Hematopoietic multipotent progenitor cell treated with erythropoietin and hydrocortisone succinate and interleukin-3 and kit ligand, for 17 days (in vitro differentiated cells): ENCODE measurements around the gene SPEM3.
"Not testable (repeated sequence)": the region's sequence is repeated elsewhere in the genome, so short reads cannot be mapped to it uniquely, and the experiment has no call there.

Experiments used
- DNase-seq: peaks from one replicate; pipeline ENCODE4 v3.0.0-alpha.2; 2015; ENCODE audit warnings: low spot score

The SPEM3 gene

DNA sequence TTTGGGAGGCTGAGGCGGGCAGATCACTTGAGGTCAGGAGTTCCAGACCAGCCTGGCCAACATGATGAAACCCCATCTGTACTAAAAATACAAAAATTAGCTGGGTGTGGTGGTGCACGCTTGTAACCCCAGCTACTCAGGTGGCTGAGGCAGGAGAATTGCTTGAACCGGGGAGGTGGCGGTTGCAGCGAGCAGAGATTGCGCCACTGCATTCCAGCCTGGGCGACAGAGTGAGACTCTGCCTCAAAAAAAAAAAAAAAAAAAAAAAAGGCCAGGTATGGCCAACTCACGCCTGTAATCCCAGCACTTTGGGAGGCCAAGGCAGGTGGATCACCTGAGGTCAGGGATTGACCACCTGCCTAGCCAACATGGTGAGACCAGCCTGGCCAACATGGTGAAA lies 46.1 kb downstream of the SPEM3 start:
- not testable (repeated sequence) for DNase-seq

DNA sequence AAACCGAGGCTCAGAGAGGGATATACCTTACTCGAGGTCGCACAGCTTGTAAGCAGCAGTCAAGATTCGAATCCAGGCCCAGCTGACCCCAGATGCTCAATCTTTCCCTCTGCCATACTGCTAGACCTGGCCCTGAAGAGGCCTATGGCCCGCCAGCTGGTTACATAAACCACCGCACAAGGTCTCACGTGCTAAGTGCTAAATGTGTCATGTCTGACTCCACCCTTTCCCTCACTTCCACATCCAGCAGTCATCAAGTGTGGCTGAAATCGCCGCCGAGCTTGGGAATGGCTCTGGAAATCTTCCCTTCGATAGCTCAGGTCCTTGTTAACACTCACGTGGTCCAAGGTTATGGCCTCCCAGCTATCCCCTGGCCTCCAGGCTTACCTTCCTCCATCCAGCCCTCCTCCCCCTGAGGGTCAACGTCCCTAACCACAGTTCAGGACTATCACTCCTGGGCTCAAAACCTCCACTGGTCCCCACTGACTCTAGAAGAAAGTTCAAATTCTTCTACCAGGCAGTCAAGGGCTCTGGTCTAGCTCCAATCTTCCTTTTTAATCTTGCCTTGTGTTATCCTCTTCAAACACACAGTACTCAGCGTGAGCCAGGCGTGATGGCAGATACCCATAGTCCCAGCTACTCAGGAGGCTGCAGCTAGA lies 47.2 kb downstream of the SPEM3 start:
- DNase-seq: peak; percentile 78

DNA sequence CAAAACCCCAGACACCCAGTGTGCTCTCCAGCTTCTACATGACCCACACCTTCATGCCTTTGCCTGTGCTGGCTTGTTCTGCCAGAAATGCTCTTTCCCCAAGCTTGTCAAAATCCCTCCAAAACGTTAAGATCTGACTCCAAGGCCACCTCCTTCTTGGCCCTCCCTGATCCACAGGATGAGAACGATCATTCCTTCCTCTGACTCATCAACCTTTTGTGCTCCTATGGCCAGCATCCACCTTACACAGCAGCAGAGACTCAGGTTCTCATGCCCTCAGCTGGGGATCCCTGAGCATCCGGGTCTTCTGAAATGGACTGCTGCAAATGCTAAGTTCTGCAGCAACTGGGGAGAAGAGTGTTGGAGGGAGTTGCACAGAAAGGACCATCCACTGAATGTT lies 47.8 kb downstream of the SPEM3 start:
- peak; percentile 50 for DNase-seq

DNA sequence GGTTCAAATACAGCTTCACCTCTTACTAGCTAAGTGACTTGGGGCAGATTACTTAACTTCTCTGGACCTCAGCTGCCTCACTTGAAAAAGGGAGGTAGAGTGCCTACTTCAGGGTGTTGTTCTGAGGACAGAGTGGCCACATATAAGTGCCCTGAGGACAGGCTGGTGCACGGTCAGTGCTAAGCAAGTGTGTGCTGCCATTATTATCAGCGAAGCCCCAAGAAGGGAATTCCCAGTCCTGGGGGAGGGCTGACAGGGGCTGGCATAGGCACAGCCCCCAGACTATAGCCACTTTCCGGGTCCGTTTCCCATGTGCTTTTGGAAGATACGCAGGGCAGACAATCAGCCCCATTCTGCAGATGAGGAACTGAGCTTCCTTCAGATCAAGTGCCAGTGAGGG lies 48.3 kb downstream of the SPEM3 start:
- no peak for DNase-seq

DNA sequence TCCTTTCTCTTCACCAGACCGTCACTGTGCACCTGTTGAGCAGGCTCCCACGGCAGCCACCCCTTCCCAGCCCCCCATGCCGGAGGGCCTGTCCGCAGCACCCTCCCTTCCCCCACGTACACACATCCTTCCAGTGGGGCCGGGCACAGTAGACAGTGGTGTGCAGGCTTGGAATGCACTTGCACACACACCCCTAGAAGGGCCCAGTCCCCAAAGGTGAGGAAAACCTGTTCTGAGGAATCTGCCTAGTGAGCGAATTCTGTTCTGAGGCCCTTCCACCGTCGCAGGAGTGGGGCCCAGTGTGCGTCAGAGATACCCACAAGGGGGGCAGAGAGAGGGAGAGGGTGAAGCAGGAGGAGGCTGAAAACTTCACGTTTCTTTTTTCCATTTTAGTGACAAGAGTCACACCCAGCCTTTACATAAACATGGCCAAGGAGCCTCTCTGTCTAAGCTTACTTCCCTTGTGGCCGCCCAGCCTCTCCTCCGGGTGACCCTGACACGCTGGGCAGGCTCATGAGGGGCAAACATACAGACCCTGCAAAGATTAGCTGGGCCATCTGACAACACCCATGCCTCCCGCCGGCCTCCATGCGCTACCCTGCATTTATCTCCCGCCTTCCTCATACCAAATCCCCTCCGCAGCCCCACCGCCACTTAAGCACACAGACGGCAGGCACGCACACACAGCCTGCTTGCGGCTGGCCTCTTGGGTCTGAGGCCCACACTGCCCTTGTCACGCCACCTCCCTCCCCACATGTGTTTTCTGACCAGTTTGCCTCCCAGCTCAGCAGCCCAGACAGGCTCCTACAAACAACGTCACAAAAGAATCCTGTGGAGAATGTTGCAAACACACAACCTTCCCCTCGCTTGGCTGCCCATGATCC lies 49.0 kb downstream of the SPEM3 start:
- peak; percentile 29 for DNase-seq

DNA sequence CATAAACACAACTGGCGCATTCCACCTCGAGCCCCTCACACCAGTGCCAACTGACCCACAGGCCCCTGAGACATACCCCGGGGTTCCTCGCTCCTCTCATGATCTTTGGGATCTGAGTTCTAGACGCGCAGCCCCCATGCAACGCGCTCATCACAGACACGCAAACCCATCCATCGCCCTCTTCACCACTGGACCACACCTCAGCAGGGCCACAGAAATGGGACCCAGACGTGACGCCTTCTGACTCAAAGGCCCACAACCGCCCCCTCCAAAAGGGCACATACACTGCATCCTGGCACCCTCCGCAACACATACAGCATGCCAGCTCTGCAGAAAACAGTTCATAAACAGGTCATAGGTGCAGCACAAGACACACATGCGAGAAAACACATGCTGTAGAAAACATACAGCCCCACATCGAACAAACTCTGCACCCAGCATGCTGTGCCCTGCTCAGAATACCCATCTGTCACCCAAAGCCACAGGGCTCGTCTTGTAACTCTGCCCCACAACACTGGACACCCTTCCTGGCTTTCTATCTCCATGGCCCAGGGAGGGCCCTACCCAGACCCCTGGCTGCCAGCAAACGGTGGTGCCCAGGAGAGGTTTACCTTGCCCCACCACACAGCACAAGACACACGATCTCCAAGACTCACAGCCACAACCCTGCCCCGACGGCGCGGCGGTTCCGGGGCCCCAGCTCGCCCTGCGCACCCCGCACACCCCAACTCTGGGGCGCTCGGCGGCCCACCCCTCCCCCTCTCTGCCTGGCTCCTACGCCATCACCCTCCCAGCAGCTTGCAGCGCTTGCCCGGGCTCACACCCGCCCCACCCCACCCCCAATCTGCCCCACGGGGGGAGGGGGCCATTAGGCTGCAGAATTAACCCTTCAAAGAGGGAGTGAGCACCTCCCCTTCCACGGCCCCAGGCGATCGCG lies 49.9 kb downstream of the SPEM3 start:
- DNase-seq: peak; percentile 53

DNA sequence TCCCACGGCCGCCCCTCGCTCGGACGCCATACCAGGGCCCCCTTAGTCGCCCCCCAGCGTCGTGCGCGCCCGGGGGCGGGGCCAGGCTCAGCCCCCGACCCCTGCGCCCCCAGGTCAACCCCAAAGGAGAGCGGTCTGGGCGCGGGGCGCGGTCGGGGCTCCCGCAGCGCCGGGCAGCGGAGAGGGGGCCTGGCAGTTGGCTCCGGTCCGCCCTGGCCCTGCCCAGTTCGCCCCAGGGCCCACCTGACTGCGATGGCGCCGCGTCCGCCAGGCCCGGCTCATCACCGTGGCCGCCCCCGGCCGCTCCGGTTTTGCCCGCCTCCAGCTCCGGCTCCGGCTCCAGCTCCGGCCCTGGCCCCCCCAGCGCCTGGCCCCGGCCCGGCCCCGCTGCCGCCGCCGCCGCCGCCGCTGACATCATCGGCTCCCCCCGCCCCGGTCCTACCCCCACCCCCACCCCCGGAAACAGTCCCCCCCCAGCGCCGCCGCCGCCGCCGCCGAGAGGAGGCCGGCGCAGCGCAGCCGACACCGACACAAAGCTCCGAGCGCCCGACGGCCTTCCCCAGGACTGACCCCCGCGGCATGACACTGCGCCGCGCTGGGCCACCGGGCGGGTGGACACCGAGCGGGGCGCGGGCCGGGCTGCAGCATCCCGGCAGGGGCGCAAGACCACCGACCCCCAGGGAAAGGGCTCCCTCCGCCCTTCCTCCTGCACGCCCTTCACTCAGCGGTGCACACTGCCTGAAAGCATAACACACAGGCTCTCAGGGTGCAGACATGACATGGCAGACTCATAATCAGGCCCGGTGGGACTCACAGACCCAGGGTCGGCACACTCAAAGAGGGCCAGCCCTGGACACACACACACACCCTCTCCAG lies 50.8 kb downstream of the SPEM3 start, which contains the start of gene ZBTB4:
TSS of gene ZBTB4 (minus strand) at position 419 of the 876 bp plus-strand sequence. CDS start 12,830 bp downstream, outside the sequence.
- DNase-seq: peak; percentile 47

DNA sequence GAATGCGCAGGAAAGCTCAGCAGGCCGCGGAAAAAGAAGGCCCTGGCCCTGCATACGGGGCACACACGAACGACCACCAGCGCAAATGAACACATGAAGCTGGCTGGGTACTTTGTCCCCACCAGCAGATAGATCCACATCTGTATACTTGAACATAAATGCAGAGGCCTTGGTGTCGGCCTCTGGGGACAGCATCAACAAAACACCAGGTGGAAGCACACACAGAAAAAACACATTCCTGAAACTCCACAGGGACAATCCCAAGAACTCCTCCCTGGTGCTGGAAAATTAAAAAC lies 51.4 kb downstream of the SPEM3 start:
- no peak for DNase-seq

DNA sequence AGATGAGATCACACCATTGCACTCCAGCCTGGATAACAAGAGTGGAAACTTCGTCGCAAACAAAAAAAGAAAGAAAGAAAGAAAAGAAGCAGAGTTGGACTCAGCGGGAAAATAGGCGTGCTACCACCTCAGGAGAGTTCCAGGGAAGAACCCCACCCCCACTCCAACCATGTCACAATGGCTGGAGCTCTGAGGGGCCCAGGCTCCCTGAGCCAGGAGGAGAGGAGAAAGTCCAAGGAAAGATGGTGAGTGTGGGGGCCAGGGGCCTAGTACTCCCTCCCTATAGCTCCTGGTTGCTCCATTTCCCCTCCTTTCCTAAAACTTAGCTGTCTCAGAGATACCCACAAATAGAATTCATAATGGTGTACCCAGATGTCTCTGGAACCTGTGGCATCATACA lies 52.6 kb downstream of the SPEM3 start, which contains the start of gene SLC35G6:
TSS of gene SLC35G6 (plus strand) at position 172 of the 400 bp plus-strand sequence. CDS start at position 243, 71 bp downstream.
- not testable (repeated sequence) for DNase-seq

DNA sequence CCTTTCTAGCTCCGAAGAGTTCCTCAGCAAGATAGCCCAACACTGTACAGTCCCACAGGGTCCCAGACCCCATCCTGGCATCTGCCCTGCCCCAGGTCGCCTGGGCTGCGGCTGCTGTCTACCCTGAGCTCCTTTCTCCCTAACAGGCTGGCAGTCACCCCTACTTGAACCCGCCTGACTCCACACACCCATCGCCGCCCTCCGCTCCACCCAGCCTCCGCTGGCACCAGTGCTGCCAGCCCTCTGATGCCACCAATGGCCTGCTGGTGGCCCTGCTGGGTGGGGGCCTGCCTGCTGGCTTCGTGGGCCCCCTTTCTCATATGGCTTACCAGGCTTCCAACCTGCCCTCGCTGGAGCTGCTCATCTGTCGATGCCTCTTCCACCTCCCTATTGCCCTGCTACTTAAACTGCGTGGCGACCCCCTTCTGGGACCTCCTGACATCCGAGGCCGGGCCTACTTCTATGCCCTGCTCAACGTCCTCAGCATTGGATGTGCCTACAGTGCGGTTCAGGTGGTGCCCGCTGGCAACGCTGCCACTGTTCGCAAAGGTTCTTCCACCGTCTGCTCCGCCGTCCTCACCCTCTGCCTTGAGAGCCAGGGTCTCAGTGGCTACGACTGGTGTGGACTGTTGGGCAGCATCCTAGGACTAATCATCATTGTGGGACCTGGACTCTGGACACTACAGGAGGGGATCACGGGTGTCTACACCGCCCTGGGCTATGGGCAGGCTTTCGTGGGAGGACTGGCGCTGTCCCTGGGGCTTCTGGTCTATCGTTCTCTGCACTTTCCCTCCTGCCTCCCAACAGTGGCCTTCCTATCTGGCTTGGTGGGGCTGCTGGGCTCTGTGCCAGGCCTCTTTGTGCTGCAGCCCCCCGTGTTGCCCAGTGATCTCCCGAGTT lies 53.4 kb downstream of the SPEM3 start:
- DNase-seq: peak; percentile 66
